ENCODE results near the gene KIAA1191. TPM values are rescaled to one million over a fixed set of nuclear protein-coding genes. Genes with fewer than 3 reads are reported as not detected.
A peak's percentile ranks its signal among the peaks of the same experiment; 100 is the strongest.
"Not testable (repeated sequence)": the region's sequence is repeated elsewhere in the genome, so short reads cannot be mapped to it uniquely, and the experiment has no call there.

Gene KIAA1191
- total RNA-seq (38.1 TPM), polyA plus RNA-seq (91.8 TPM)

- peak; percentile 86 for DNase-seq (ENCODE audit: extremely low spot score)
- Histone ChIP-seq H3K4me3 (ENCODE audit: low read depth, low read length) (peak within 1 kb of the TSS; percentile 81), H3K4me1 (ENCODE audit: insufficient read depth) (no peaks in the 10 kb centered on the region), H3K27ac (ENCODE audit: low read depth) (peak within 1 kb of the TSS; percentile 60), H3K36me3 (ENCODE audit: insufficient read depth) (no peaks in the 10 kb centered on the region)
- WGBS, result 2% methylated on average over 56 of the region's 56 CpGs
These were observed at the start of gene KIAA1191 for GRCh38 chr5:176361437-176362232. Gene KIAA1191 (minus strand): TSS chr5:176361764. CDS start chr5:176359508, 2,256 bp downstream.

- no peak for DNase-seq (ENCODE audit: extremely low spot score)
- Histone ChIP-seq H3K27ac (ENCODE audit: low read depth) (no peak overlapping the region), H3K4me3 (ENCODE audit: low read depth, low read length) (no peak overlapping the region), H3K36me3 (ENCODE audit: insufficient read depth) (peaks cover 2% of the 10 kb centered on the region), H3K4me1 (ENCODE audit: insufficient read depth) (peaks cover 2% of the 10 kb centered on the region)
- WGBS, result 95% methylated on average over 5 of the region's 5 CpGs
These were observed 49.1 kb upstream of the KIAA1191 start for GRCh38 chr5:176410486-176411180.

DNA sequence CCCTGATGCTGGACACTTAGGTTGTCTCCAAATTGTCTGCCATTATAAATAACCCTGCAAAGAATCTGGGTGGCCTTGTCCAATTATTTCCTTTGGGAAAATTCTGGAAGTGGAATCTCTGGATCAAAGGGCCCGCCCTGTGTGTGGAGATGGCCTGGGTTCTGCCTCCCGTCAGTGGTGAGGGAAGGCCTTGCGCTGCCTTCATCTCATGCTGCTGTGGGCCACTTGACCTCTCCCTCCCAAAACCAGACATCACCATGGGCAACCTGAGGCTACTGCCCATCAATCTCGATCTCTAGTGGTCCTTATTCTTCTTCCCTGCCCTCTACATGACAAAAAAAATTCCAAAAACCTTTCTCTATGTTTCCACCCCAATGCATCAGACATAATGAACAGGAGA is 48.2 kb upstream of the KIAA1191 start:
- Histone ChIP-seq H3K36me3 (ENCODE audit: insufficient read depth) (peaks cover 2% of the 10 kb centered on the region), H3K27ac (ENCODE audit: low read depth) (no peak overlapping the region), H3K4me3 (ENCODE audit: low read depth, low read length) (no peak overlapping the region), H3K4me1 (ENCODE audit: insufficient read depth) (peaks cover 2% of the 10 kb centered on the region)
- DNase-seq (ENCODE audit: extremely low spot score), result no peak
- 93% methylated on average over 4 of the region's 4 CpGs for WGBS

- no peak overlapping the region for H3K4me3 ChIP-seq (ENCODE audit: low read depth, low read length)
- WGBS, result 83% methylated on average over 5 of the region's 5 CpGs
- peaks cover 2% of the 10 kb centered on the region for H3K4me1 ChIP-seq (ENCODE audit: insufficient read depth)
- H3K36me3 ChIP-seq (ENCODE audit: insufficient read depth), result peaks cover 2% of the 10 kb centered on the region
- no peak for DNase-seq (ENCODE audit: extremely low spot score)
- H3K27ac ChIP-seq (ENCODE audit: low read depth), result no peak overlapping the region
These were observed 47.0 kb upstream of the KIAA1191 start for GRCh38 chr5:176408590-176408989.

GRCh38 chr5:176408252-176408573 is 46.6 kb upstream of the KIAA1191 start:
- H3K27ac ChIP-seq (ENCODE audit: low read depth); H3K4me1 ChIP-seq (ENCODE audit: insufficient read depth); DNase-seq (ENCODE audit: extremely low spot score); H3K4me3 ChIP-seq (ENCODE audit: low read depth, low read length); H3K36me3 ChIP-seq (ENCODE audit: insufficient read depth): not testable (repeated sequence)
- WGBS, result 86% methylated on average over 10 of the region's 10 CpGs

DNA sequence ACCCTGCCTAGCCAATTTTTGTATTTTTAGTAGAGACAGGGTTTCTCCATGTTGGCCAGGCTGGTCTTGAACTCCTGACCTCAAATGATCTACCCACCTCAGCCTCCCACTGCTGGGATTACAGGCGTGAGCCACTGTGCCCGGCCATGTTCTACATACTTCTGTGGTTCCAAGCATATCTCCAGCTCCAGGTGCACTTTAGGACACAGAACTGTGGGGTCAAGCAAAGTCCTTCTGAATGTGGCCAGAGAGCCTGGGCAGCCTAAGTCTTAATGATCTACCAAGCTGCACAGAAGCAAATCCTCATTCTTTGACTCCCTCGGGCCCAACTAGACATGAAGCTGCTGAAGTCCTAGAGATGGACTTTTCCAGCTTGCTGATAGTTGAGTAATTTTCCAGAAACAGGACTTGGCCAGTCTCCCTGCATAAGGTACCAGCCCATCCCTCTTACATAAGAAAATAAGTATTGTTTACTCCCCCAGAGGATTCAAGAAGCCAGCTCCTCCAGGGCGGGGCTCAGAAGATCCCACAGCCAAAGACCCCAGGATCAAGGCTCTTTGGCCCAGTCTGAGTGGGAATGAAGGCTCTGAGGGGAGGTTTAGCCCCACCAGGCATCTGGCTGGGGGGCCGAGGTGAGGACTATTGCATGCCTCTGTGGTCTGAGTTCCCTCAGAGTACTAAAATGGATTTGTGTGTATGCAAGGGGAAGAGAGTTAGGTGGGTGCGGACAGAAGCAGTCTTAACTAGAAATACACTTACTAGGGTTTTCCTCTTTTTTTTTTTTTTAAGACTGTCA is 46.1 kb upstream of the KIAA1191 start:
- H3K27ac ChIP-seq (ENCODE audit: low read depth), result no peak overlapping the region
- peaks cover 2% of the 10 kb centered on the region for H3K36me3 ChIP-seq (ENCODE audit: insufficient read depth)
- DNase-seq (ENCODE audit: extremely low spot score), result no peak
- H3K4me1 ChIP-seq (ENCODE audit: insufficient read depth), result no peaks in the 10 kb centered on the region
- H3K4me3 ChIP-seq (ENCODE audit: low read depth, low read length), result no peak overlapping the region
- WGBS, result 89% methylated on average over 6 of the region's 6 CpGs

DNA sequence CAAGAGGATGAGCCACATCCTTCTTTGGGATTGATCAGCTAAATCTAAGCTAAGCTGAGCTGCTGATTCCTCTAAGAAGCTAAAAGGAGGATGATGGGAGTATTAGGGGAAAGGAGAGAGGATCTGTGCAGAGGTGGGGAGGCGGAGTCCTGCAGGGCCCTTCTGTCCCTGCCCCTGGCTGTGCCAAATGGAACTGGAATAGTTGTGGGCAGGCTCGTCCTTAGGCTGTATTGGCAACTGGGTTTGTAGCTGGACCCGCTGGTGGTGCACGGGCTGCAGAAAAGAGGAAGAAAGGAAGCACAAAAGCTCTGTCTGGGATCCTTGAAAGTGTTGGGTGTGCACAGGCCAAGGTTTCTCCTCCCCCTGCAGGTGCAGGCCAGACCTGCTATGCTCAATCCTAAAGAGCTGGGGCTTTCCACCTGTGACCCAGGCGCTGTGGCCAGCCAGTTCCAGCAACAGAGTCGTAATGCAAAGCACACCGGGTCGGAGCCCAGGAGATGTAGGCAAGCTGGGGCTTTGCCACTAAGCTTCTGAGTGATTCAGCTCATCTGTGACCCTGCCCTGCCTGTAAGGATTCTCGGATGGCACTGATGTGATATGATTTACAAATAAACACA is 45.0 kb upstream of the KIAA1191 start:
- 89% methylated on average over 9 of the region's 9 CpGs for WGBS
- H3K4me1 ChIP-seq (ENCODE audit: insufficient read depth), result no peaks in the 10 kb centered on the region
- peaks cover 2% of the 10 kb centered on the region for H3K36me3 ChIP-seq (ENCODE audit: insufficient read depth)
- H3K27ac ChIP-seq (ENCODE audit: low read depth), result no peak overlapping the region
- no peak for DNase-seq (ENCODE audit: extremely low spot score)
- H3K4me3 ChIP-seq (ENCODE audit: low read depth, low read length), result no peak overlapping the region

DNA sequence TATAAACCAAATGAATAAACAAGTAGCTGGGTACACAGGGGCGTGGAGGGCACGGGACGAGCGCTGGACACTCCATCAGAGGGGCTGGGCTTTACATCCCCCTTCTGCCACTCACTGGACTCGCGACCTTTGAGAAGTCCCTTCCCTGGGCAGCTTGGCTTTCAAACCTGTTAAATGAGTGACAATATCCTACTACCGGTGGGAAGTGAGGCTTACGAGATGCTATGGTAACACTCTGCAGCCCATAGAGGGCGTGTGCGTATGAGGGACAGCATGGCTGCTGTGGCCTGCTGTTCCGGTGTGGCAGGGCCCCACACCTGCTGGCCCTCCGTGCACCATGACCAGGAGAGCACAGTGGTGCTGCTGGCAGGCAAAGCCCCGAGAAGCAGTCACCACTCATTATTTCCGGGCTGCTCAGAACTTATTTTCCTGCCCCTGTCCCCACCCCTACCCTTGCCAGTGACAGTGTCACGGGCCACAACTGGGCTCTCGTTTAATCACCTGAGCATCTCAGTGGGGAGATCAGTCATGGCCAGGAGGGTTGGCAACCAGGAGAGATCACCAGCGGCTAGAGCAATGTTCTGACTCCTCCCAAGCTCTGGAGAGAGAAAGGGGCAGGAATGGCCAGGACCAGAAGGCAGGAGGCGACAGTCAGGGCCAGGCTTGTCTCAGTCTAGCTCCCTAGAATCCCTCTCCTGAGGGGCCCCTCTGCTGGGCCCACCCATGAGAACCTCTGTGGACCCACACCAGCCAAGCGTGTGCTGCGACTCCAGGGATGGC is 44.3 kb upstream of the KIAA1191 start:
- DNase-seq (ENCODE audit: extremely low spot score), result no peak
- H3K4me3 ChIP-seq (ENCODE audit: low read depth, low read length), result no peak overlapping the region
- WGBS, result 82% methylated on average over 20 of the region's 20 CpGs
- H3K27ac ChIP-seq (ENCODE audit: low read depth), result no peak overlapping the region
- H3K36me3 ChIP-seq (ENCODE audit: insufficient read depth), result peaks cover 2% of the 10 kb centered on the region
- H3K4me1 ChIP-seq (ENCODE audit: insufficient read depth), result no peaks in the 10 kb centered on the region

GRCh38 chr5:176401281-176402205 is 40.0 kb upstream of the KIAA1191 start:
- no peak for DNase-seq (ENCODE audit: extremely low spot score)
- Histone ChIP-seq H3K27ac (ENCODE audit: low read depth) (no peak overlapping the region), H3K4me1 (ENCODE audit: insufficient read depth) (no peaks in the 10 kb centered on the region), H3K36me3 (ENCODE audit: insufficient read depth) (no peaks in the 10 kb centered on the region), H3K4me3 (ENCODE audit: low read depth, low read length) (no peak overlapping the region)
- WGBS, result 88% methylated on average over 22 of the region's 22 CpGs

DNA sequence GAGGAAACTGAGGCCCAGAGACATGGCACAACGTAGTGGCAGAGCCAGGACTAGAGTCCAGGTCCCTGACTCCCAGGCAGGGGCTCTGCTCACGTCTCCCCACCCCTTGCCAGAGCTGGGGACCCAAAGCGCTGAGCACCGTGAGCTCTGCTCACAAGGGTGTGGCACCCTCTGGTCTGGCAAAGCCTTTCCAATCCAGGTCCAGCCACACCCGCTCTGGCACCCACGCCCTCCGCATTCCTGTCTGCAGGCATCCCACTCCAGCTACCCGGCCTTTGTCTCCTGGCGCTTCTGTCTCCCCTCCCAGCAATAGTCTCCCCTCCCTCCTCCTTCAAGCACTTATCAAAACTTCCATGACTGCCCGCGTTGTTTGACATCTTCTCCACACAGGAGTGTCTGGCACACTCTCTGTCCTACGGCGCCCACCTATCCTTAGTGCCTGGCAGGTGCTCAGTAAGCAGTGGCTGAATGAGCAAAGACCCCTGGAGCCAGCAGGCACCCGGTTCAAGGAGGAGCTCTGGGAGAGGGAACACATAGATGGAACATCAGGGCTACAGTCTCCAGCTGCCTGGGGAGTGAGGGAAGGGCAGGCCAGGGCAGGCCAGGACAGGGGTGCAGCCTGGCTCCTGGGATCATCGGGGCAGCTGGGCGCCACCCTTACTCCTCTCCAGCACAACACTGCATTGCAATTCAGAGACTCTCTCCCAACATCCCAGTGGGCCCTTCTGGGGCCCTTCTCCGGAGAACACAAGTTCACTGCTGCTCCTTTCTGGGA is 39.0 kb upstream of the KIAA1191 start:
- whole genome bisulfite sequencing, result 81% methylated on average over 17 of the region's 17 CpGs
- Histone ChIP-seq H3K4me1 (ENCODE audit: insufficient read depth) (no peaks in the 10 kb centered on the region), H3K27ac (ENCODE audit: low read depth) (no peak overlapping the region), H3K4me3 (ENCODE audit: low read depth, low read length) (no peak overlapping the region), H3K36me3 (ENCODE audit: insufficient read depth) (no peaks in the 10 kb centered on the region)
- no peak for DNase-seq (ENCODE audit: extremely low spot score)

DNA sequence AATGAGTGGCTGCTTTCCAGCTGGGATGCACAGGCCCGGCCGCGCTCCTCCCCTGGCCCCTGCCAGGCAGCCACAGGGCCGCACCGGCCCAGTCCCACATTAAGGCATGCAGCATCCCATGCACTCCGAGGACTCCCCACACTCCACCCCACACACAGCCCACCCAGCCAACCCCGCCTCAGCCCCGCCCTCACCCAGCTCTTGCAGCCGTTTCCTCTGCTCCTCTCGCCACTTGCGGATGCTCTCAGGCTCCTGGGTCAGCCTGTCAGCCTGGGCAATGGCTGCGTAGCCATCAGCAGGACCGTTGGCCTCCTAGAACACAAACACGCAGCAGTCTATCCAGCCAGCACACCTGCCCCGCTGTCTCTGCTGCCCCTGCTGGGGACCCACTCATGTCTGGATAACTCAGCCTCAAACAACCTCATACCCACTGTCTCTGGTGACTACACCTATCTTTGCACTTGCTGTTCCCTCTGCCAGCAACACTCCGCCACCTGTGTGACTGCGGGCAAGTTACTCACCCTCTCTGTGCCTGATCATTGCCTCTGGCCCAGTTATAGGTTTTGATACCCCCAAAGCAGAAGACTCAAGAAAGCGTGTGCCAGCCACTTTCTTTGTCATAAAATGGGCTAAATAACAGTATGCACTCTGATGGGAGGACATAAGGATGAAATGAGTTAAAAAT is 36.3 kb upstream of the KIAA1191 start:
- H3K4me1 ChIP-seq (ENCODE audit: insufficient read depth), result no peaks in the 10 kb centered on the region
- H3K27ac ChIP-seq (ENCODE audit: low read depth), result no peak overlapping the region
- no peak for DNase-seq (ENCODE audit: extremely low spot score)
- WGBS, result 91% methylated on average over 18 of the region's 18 CpGs
- H3K4me3 ChIP-seq (ENCODE audit: low read depth, low read length), result no peak overlapping the region
- no peaks in the 10 kb centered on the region for H3K36me3 ChIP-seq (ENCODE audit: insufficient read depth)
